Mucosa of gallbladder (tissue), 1 donor: ENCODE data around the gene PCGF3. TPM values are rescaled to one million over a fixed set of nuclear protein-coding genes. Genes with fewer than 3 reads are reported as not detected.
"Not testable (repeated sequence)": the region's sequence is repeated elsewhere in the genome, so short reads cannot be mapped to it uniquely, and the experiment has no call there.

Experiments used
- DNase-seq: peaks from one replicate; pipeline ENCODE4 v3.0.0-alpha.2; 2020; ENCODE audit warnings: low spot score
- total RNA-seq: library from RNA; stranded (reverse); gene quantifications from one replicate; pipeline ENCODE4 v1.2.1, GENCODE V29; 2021
- donor health status: DM: no; HTN: no; CAD: no.

PCGF3 gene
- total RNA-seq, 1 donor from 2014 or later: 60.6 TPM

DNA sequence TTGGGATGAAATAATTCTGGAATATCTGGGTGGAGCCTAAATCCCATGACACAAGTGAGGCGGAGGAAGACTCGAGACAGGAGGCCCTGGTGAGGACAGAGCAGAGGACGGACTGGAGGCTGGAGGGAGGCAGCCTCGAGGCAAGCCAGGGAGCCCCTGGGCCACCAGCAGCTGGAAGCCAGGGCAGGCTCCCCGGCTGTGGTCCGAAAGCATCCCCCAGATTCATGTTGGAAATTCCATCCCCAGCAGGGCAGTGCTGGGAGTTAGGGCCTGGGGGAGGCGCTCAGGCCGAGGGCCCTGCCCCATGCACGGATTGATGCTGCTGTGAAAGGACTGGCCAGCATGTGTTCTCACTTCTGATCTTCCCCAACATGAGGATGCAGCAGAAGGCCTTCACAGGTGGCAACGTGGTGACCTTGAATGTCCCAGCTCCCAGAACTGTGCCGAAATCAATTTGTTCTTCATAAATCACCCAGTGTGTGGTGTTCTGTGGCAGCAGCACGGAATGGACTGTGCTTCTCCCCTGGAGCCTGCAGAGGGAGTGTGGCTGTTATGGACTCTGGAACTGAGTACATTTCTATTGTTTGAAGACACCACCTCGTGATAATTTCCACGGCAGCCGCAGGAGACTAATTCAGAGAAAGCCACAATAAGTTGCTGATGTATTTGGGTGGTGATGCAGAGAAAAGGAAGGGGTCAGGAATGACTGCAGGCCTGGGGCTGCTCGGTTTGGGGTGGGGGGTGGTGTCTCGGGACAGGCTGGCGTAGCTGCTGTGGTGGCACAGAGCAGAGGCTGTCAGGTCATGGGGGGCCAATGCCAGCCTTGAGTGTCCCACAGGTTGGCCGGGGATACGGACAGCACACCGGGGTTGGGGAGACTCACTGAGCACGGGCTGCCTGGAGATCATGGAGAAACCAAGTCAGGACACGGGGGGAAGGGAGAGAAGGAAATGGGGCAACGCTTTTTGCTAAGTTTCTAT lies 56.9 kb downstream of the PCGF3 start:
- no peak for DNase-seq

DNA sequence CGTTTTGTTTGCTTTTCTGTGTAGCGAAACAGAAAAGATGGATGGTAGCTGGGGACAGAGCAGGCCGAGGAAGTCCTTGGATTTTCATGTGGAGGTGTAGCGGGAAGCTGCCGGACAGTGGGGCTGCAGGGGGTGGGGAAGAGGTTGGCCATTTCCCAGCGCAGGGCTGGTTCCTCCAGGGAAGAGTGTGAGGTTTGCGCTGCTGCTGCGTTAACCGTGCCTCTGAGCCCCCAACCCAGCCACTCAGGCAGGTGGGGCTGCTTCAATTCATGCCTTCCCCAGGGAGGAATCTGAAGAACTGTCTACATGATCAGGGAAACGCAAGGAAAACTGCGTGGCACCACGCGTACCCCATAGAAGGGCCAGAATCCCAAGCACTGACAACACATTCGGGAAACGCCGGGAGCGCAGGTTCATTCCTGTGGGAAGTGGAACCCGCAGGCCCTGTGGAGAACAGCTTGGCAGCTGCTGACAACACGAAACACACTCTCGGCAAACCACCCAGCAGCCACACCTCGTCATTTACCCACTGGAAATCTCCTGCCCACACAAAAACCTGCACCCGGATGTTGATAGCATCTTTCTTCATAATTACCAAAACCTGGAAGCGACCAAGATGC lies 57.7 kb downstream of the PCGF3 start:
- no peak for DNase-seq

DNA sequence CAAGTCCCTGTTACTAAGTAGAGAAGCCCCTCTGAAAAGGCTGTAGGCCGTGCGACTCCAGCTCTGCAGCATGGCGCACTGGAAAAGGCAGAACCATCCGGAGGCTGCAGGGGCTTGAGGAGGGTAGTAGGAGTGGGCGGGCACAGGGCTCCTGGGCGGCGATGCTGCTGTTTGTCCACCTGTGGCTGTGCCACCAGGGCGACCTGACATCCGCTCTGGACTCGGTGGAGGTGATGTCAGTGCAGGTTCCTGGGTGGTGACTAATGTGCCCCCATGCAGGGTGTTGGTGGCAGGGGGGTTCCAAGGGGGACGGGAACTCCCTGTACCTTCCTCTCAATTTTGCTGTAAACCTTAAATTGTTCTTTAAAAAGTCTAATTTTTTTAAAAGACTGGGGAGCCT lies 58.3 kb downstream of the PCGF3 start:
- DNase-seq: no peak

DNA sequence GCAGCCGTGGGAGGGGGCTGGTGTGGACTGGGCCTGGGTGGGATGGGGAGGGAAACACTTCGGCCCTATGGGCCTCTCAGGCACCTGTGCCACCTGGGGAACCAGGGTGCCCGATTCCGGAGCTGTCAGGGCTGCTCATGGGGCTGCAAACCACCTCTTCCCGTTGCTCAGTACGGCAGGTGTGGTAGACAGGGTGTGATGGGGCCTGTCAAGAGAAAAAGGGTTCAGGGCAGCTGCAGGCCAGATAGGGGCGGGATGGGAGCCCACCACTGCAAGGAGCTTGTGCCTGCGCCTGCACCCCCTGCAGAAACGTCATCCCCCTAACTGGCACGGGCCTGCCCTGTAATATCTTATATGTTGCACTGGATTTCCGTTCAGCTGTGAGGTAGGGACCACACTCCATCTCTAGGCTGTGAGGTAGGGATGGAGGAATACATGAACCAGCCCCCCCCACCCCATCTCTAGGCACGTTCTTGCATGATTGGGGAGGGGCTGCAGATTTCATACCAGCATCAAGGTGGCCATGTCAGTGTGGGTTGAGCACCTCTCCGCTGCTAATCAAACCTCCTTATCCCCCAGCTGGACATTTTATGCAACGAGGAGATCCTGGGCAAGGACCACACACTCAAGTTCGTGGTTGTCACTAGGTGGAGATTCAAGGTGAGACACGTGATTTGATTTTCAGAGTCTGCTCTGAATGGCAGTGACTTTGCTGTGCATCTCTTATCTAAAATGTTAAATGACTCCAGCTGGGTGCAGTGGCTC lies 59.0 kb downstream of the PCGF3 start:
- no peak for DNase-seq

DNA sequence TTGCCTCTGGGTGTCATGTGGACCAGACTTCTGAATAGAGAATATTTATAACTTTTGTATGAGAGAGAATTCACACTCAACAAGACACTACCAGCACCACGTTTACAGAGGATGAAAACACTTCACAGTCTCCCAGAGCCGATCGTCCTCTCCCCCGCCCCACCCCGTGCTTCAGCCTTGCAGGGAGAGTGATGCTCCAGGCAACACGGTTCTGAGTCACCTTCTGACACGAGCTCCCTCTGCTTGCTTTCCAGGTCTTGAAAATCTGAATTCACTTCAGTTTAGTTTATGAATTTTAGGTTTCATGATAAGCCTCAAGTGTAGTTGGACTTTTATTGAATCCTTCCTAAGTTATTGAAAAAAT lies 60.5 kb downstream of the PCGF3 start:
- no peak for DNase-seq

DNA sequence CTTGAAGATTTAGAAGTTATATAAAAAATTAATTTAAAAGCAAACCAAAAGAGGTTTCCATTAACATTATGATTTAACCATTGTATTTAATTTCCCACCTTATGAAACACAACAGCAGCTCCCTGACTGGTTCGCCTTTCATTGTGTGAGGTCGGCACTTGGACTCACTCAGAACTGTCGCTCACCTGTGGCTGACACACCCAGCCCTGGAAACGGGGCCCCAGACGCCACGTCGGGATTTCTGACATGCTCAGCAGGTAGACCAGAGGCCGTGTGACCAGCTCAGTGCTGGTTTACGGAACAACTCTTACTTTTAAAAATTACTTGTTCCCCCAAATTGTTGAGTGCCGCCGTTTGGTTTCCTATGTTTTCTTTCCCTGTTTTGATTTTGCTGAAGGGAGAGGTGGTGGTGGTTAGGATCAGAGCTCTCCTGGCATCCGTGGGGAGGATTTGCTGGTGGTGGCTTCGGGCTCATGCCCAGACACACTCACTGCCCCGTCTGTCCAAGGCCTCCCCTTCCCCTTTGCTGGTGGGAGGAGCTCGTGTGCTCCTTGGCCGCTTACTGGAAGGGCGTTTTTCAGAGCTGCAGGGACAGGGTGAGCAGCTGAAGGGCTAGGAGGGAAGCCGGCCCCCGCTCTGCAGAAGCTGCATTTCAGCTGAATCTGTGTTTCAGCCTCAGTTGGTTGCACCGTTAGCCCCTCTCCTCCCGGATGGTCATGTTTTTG lies 61.1 kb downstream of the PCGF3 start:
- DNase-seq: no peak

DNA sequence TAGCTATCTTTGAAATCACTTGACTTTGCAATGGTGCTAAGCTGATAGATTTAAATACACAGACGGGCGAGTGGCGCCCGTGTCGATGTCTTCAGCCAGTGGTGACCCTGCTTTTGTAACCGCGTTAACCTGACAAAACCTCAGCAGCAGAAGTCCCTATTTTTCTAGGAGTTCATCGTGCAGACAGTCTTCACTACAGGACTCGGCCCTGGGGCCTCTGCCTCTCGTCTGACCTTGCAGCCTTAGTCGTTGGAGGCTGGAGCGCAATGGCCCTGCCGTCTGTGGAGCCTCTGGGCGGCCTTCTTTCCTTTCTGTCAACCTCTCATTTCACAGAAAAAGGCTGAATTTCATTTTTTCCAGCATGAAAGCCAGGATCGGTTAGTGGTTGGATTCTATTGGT lies 62.4 kb downstream of the PCGF3 start:
- no peak for DNase-seq

DNA sequence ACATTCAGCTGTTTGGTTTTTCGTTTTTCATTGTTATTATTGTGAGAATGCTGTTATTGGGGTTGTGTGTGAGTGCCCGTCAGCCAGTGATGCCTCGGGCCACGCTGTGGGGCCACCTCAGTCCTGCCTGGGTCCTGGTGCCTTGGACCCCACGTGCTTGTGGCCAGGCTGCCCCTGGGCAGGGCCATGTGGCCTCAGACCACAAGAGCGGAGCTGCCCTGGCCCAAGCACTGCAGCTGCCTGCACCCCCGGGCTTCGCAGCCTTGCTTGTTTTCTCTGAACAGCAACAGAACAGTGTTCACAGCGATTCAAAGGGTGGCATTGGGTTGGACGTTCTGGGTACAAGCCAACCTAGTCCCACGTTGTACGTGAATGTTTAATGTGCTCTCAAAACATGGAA lies 63.4 kb downstream of the PCGF3 start:
- no peak for DNase-seq

DNA sequence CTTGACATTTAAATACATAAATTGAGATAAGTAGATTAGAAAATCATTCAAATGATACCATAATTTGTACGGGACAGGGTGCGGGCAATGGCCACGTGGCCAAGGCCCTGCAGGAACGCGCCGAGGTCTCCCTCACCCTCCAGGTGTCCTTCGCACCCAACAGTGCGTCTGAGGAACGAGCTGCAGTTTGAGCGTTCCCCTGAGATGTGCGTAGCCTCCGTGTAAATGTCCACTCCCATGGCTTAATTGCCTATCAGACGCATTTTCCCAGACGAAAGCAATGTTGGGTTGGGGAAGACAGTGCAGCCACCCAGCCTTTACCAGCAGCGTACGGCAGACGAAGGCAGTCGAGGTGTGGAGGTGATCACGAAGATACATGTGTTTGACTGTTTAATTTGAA lies 63.9 kb downstream of the PCGF3 start:
- no peak for DNase-seq

DNA sequence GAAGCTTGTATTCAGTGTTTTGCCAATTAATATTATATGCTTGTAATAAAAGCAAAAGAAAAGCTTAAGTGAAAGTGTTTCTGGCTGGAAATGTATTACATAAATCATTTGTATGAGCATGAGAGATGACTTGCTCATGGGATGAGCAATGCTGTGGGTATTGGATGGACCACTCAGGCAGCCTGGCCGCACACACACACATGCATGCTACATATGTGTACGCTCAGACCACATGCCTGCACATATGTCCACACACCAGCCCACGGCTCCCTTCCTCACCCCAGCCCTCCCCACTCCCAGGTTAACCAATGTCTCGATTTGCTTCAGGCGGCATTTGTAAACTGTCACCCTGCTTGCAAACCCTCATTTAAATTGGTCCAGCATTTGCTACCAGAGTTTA lies 64.4 kb downstream of the PCGF3 start:
- no peak for DNase-seq

DNA sequence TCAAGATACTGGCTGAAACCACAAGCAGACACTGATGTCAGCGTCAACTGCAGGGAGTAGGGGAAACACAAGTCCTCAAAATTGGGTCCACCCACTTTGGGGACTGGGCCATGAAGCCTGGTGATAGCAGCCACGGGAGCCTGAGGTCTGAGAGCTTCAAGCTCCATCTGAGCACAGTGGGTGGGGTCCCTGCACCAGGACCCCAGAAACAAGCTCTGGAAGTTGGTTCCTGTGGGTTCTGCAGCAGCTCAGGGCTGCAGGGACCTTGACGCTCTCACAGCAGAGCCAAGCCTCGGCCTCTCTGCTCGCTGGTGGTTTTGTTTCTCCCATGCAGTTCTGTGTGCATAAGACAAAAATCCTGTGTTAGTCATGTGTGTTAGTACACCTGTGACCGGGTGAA lies 65.8 kb downstream of the PCGF3 start:
- no peak for DNase-seq

DNA sequence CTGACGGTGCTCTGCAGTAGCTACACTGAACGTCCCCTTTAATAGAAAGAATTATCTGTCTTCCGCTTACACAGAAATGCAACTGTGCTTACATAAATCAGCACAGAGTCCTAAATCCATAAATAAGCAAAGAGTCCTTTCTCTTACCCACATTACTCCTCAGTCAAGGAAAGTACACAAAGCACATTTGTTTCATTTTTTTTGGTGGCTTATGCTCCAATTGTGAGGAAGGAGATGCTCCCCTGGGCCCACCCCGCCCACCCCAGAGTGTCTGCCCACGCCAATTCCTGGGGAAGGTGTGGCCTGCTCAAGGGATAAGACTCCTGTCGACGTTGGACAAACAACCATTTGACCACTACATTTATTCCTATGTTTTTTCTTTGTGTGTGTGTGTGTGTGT lies 66.5 kb downstream of the PCGF3 start:
- DNase-seq: no peak

DNA sequence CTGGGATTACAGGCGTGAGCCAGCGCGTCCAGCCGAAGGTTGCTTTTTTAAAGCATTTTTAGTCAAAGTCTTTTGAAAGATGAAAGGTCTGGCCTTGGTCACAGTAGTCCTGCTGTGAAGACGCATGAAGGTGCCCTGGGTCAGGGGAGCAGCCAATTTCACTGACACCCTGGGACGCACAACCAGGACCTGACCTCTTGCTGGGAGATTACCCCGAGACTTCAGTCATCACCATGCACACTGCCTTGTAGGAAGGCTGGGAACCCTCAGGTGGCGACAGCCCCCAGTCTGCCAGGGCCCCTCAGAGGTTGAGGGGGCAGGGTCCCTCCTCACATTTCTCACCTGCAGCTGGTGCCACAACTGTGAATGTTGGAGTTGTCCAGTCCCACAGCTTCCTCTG lies 67.1 kb downstream of the PCGF3 start:
- DNase-seq: no peak

DNA sequence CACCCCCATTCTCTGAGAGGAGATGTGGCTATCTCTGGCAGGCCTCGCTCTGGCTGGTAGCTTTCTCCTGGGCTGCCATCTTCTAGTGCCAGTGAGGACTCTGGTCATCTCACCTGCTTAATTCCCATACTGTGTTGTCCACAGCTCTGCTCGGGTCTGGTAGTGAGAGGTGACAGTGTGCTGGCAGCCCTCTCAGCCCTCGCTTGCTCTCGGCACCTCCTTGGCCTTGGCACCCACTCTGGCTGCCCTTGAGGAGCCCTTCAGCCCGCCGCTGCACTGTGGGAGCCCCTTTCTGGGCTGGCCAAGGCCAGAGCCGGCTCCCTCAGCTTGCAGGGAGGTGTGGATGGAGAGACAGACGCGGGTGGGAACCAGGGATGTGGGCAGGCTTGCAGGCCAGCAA lies 67.6 kb downstream of the PCGF3 start:
- no peak for DNase-seq

DNA sequence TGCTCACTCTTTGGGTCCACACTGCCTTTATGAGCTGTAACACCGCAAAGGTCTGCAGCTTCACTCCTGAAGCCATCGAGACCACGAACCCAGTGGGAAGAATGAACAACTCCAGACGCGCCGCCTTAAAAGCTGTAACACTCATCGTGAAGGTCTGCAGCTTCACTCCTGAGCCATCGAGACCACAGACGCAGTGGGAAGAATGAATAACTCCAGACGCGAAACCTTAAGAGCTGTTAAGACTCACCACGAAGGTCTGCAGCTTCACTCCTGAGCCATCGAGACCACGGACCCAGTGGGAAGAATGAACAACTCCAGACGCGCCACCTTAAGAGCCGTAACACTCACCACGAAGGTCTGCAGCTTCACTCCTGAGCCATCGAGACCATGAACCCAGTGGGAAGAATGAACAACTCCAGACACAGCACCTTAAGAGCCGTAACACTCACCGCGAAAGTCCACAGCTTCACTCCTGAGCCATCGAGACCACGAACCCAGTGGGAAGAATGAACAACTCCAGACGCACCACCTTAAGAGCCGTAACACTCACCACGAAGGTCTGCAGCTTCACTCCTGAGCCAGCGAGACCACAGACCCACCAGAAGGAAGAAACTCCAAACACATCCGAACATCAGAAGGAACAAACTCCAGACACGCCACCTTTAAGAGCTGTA lies 68.9 kb downstream of the PCGF3 start:
- DNase-seq: not testable (repeated sequence)

DNA sequence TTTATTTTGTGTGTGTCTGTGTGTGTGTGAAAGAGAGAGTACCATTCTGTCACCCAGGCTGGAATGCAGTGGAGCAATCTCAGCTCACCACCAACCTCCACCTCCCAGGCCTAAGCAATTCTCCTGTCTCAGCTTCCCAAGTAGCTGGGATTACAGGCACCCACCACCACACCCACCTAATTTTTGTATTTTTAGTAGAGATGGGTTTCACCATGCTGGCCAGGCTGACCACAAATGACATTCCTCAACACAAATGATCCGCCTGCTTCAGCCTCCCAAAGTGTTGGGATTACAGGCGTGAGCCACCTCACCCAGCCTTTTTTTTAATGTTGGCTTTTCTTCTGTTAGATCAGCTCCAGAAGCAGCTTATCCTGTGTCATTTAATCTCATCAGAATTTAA lies 69.9 kb downstream of the PCGF3 start:
- DNase-seq: not testable (repeated sequence)

DNA sequence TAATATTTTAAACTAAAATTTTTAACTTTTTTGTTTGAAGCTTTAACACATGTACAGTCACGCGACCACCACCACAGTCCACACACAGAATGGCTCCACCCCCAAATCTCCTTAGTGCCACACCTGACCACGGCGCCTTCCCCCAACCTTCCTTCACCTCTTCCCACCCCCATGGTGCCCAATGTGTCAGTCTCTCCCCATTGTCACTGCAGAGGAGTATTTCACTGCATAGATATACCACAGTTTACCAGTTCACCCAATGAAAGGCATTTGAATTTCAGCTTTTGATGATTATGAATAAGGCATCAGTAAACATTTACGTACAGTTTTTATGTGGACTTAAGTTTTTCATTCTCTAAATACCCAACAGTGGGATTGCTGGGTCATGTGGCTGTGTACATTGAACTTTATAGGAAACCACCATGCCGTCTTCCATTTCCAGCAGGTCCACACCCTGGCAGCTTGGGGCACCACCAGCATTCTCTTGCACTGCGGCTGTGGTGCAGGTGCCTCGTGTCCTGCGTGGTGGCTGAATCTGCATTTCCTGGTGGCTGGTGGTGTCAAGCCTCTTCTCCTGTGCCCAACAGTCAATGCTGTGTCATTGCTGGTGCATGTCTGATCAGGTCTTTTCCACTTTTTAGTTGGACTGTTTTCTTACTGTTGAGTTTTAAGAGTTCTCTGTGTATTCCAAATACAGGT lies 71.3 kb downstream of the PCGF3 start:
- no peak for DNase-seq

DNA sequence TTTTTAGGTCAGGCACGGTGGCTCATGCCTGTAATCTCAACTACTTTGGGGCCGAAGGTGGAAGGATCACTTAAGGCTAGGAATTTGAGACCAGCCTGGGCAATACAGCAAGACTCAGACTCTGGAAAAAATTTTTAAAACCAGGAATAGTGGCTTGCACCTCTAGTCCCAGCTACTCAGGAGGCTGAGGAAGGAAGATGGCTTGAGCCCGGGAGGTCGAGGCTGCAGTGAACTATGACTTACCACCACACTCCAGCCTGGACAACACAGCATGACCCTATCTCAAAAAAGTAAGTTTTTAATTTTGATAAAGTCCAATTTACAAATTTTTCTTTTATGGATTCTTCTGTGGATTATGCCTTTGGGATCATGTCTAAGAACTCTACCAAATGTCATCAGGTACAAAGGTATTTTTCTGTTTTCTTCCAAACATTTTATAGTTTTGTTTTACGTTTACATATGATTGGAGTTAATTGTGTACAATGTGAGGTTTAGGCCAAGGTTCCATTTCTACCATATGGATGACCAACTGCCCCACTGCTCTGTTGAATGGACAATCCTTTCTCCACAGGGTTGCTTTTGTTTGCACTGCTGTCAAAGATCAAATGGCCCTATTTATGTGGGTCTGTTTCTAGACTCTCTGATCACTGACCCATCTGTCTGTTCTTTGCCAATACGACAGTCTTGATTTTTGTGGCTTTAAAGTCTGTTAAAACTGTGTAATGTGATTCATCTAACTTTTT lies 72.1 kb downstream of the PCGF3 start:
- DNase-seq: no peak

DNA sequence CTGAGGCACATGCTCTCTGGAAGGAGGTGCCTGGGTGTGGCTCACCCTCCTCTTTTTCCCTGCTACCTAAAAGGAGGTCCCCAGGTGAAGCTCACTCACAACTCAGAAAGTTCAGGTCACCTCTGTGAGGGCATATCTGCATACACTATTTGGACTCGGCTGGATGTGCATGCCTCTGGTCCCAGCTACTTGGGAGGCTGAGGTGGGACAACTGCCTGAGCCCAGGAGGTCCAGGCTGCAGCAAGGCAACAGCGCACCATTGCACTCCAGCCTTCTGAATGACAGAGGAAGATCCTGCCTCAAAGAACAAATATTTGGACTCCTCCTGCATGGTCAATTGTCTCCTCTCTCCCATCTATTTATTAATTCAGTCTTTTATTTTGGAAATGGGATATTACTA lies 73.9 kb downstream of the PCGF3 start:
- no peak for DNase-seq

DNA sequence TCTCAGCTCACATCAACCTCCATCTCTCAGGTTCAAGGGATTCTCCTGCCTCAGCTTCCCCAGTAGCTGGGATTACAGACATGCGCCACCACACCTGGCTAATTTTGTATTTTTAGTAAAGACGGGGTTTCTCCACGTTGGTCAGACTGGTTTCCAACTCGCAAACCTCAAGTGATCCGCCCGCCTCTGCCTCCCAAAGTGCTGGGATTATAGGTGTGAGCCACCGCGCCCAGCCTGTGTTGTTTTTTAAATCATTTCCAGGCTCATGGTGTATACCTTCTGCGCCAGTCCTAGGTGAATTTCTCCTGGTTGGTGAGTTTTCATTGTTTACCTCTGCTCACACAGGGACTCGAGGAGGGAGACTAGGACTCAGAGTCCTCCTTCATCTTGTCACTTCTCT lies 74.6 kb downstream of the PCGF3 start:
- DNase-seq: not testable (repeated sequence)
